PC-9 (cell line): Measurements from ENCODE around the gene RSL1D1.

Experiments
- CTCF ChIP-seq: fragments of 200-600 bp; sonication (generic); conservative IDR thresholded peaks from 2 replicates; pipeline ENCODE4 v1.6.1; 2017; ENCODE audit warnings: mixed run types, antibody characterized with exemption, mild to moderate bottlenecking, moderate library complexity
- EZH2 ChIP-seq: fragments of 200-600 bp; sonication (generic); IDR thresholded peaks from 2 replicates; pipeline ENCODE4 v1.8.0; 2017; ENCODE audit warnings: antibody characterized with exemption, low read depth

- no peak for TF ChIP-seq CTCF
- no peak for TF ChIP-seq EZH2
These were observed 11.1 kb upstream of the RSL1D1 start for GRCh38 chr16:11862489-11862888.
